ENCODE measurements around the gene TCTA.

Gene TCTA

GRCh38 chr3:49460956-49461355, 48.7 kb downstream of the TCTA start:
- no peak for DNase-seq (ENCODE audit: low spot score)

GRCh38 chr3:49461443-49462171, 49.4 kb downstream of the TCTA start:
- no peak for DNase-seq (ENCODE audit: low spot score)

GRCh38 chr3:49462222-49462621, 50.0 kb downstream of the TCTA start:
- DNase-seq (ENCODE audit: low spot score), result no peak

- DNase-seq (ENCODE audit: low spot score), result peak; percentile 39
These were observed 53.2 kb downstream of the TCTA start for GRCh38 chr3:49465270-49466034.
